ENCODE results near the gene SLIT1. TPM values are rescaled to one million over a fixed set of nuclear protein-coding genes. Genes with fewer than 3 reads are reported as not detected.
A peak's percentile ranks its signal among the peaks of the same experiment; 100 is the strongest.

SLIT1 gene
- total RNA-seq, 1 donor from 2014 or later: 0.23 TPM

- no peak overlapping the region for H3K27ac ChIP-seq
- H3K27me3 ChIP-seq: no peaks in the 10 kb centered on the region
- TF ChIP-seq CTCF (IDR thresholded peaks at IDR 0.05): no peak
- no peak overlapping the region for H3K4me3 ChIP-seq
- DNase-seq (peak; percentile 52), ATAC-seq (peak; percentile 57)
- no peaks in the 10 kb centered on the region for H3K36me3 ChIP-seq
- no peaks in the 10 kb centered on the region for H3K9me3 ChIP-seq
- H3K4me1 ChIP-seq: no peaks in the 10 kb centered on the region
- intact Hi-C loops (cut with DNase I): no loop called here
Observed at GRCh38 chr10:97058521-97058920, 127.2 kb downstream of the SLIT1 start.

- no peaks in the 10 kb centered on the region for H3K27me3 ChIP-seq
- no peak overlapping the region for H3K4me3 ChIP-seq
- H3K27ac ChIP-seq: no peak overlapping the region
- DNase-seq: peak; percentile 5
- TF ChIP-seq CTCF (IDR thresholded peaks at IDR 0.05): no peak
- no peak for ATAC-seq
- H3K4me1 ChIP-seq: no peaks in the 10 kb centered on the region
- no peaks in the 10 kb centered on the region for H3K36me3 ChIP-seq
- no peaks in the 10 kb centered on the region for H3K9me3 ChIP-seq
- intact Hi-C loops (cut with DNase I): no loop called here
Observed at GRCh38 chr10:97057491-97058235, 128.1 kb downstream of the SLIT1 start.

GRCh38 chr10:97056003-97056630, 129.6 kb downstream of the SLIT1 start:
- DNase-seq: peak; percentile 53
- TF ChIP-seq CTCF (IDR thresholded peaks at IDR 0.05): no peak
- intact Hi-C loops (cut with DNase I): no loop called here

GRCh38 chr10:97053276-97053675, 132.5 kb downstream of the SLIT1 start:
- ATAC-seq (no peak), DNase-seq (no peak)
- Histone ChIP-seq H3K36me3 (no peaks in the 10 kb centered on the region), H3K4me1 (no peaks in the 10 kb centered on the region), H3K9me3 (no peaks in the 10 kb centered on the region), H3K4me3 (no peak overlapping the region), H3K27me3 (no peaks in the 10 kb centered on the region), H3K27ac (no peak overlapping the region)
- TF ChIP-seq CTCF (IDR thresholded peaks at IDR 0.05): no peak
- intact Hi-C loops (cut with DNase I): no loop called here

More at GRCh38 chr10:97056003-97056630, 129.6 kb downstream of the SLIT1 start:
- H3K36me3 ChIP-seq: no peaks in the 10 kb centered on the region
- ATAC-seq: no peak
- no peaks in the 10 kb centered on the region for H3K4me1 ChIP-seq
- H3K9me3 ChIP-seq: no peaks in the 10 kb centered on the region
- H3K27me3 ChIP-seq: no peaks in the 10 kb centered on the region
- no peak overlapping the region for H3K27ac ChIP-seq
- no peak overlapping the region for H3K4me3 ChIP-seq

- Histone ChIP-seq H3K36me3 (no peaks in the 10 kb centered on the region), H3K27me3 (no peaks in the 10 kb centered on the region), H3K4me1 (no peaks in the 10 kb centered on the region), H3K27ac (no peak overlapping the region), H3K4me3 (no peak overlapping the region), H3K9me3 (no peaks in the 10 kb centered on the region)
- no peak for DNase-seq
- intact Hi-C loops (cut with DNase I): no loop called here
- ATAC-seq: no peak
- no peak for TF ChIP-seq CTCF (IDR thresholded peaks at IDR 0.05)
Observed at GRCh38 chr10:97050956-97051496, 134.7 kb downstream of the SLIT1 start.

All from upper lobe of right lung (tissue), 1 donor.